Left hindlimb (tissue), 1 donor: Measurements from ENCODE around the gene SAPCD1.
A peak's percentile ranks its signal among the peaks of the same experiment; 100 is the strongest.

Experiments used
- DNase-seq: peaks from one replicate; pipeline ENCODE4 v3.0.0-alpha.2; 2018

Gene SAPCD1

DNA sequence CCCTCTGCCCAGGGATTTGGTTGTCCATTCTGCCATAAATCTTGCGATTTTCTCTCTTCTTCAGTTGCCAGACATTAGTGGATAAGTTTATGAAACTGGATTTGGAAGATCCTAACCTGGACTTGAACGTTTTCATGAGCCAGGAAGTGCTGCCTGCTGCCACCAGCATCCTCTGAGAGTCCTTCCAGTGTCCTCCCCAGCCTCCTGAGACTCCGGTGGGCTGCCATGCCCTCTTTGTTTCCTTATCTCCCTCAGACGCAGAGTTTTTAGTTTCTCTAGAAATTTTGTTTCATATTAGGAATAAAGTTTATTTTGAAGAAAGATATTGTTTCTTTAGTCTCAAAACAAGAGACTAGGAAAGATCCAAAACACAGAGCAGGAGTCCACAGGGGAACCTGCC is at the start of gene SAPCD1:
TSS of gene SAPCD1 (plus strand) at position 301 of the 400 bp plus-strand sequence. CDS start 399 bp downstream, outside the sequence.
- DNase-seq = no peak

DNA sequence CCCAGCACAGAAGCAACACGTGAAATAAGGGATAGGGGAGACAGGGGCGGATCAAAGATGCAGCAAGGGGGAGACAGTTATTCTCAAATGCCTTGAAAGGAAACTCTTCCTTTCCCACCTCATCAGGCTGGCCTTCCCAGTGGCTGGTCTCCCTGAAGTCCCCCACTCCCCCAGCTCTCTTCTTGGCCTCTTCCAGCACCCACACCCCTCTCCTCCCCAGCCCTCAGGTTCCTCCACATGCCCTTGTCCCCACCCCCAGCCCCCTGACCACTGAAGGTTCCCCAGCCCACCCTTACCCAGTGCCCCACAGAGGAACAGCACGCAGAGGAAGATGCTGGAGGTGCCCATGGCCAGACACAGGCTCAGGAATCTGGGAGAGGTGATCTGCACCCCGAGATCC is 49.0 kb upstream of the SAPCD1 start:
- DNase-seq = no peak

- no peak for DNase-seq
Observed at GRCh38 chr6:31713991-31714684, 48.3 kb upstream of the SAPCD1 start.

- DNase-seq = no peak
Observed at GRCh38 chr6:31715022-31715958, 47.2 kb upstream of the SAPCD1 start, which contains the start of gene LY6G6D. Gene LY6G6D, plus strand, starts transcription at chr6:31715348. Its CDS starts 8 bp downstream, at chr6:31715356.

GRCh38 chr6:31717499-31718222 is 44.8 kb upstream of the SAPCD1 start:
- no peak for DNase-seq

- DNase-seq = no peak
Observed at GRCh38 chr6:31718265-31718664, 44.2 kb upstream of the SAPCD1 start.

DNA sequence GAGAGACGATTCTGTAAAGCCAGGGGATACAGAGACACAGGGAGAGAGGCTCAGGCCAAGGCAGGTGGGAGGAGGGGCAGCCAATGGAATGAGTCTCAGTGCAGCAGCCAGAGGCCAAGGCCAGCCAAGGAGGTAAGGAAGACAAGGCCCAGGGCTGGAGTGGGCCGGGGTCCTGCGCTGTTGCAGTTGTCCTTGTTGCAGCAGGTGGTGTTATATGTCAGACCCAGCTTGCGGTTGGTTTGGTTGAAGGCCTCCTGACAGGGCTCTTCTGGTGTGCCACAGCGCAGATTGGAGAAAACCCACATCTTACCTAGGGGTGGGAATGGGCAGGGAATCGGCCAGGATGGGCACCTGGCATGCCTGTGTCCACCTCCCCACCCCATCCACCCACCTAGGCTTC is 43.5 kb upstream of the SAPCD1 start:
- DNase-seq = no peak

DNA sequence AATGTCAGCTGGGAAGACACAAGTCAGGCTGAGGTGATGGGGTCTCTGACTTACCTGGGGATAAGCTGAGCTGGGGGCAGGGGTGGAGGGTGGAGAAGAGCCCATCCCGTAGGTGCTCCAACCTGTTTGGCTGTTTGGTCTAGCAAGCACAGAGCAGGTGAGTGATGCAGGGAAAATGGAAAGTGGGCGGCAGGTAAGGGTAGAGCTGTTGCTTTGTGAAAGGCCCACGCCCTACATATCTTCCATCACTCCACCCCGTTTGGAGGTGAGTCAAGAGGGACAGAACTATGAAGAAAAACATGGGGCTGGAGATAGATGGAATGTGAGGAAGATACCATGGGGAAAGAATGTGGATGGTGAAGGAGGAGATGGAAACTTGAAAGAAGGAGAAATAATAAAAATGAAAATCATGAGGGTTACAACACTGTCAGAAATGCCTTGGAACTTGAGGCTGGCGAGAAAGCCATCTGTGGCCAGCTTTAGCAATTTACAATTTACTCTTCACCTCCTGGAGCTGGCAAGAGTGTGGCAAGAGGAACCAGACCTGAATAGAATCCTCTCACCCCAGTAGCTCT is 42.2 kb upstream of the SAPCD1 start:
- DNase-seq = no peak

- DNase-seq = no peak
Observed at GRCh38 chr6:31721351-31722020, 41.0 kb upstream of the SAPCD1 start, which contains the start of gene LY6G6C. Gene LY6G6C, minus strand, starts transcription at chr6:31721746. Its CDS starts 67 bp downstream, at chr6:31721679.

DNA sequence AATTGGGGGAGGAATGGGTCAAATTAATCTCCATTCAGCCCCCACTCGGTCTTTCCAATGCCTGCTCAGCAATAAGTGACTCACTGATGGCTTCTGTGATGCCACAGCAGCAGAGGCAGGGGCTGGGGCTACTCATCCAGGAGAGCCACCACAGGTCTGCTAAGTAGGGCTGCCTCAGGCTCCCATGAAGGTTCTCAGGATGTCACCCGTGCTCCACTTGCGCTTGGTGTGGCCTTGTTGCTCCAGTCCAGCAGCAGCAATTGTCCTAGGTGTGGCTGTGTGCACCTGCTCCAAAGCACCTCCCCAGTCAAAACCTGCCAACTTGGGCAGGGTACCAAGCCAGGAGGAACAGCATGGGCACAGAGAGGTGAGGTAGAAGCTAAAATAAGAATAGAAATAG is 40.3 kb upstream of the SAPCD1 start:
- no peak for DNase-seq

DNA sequence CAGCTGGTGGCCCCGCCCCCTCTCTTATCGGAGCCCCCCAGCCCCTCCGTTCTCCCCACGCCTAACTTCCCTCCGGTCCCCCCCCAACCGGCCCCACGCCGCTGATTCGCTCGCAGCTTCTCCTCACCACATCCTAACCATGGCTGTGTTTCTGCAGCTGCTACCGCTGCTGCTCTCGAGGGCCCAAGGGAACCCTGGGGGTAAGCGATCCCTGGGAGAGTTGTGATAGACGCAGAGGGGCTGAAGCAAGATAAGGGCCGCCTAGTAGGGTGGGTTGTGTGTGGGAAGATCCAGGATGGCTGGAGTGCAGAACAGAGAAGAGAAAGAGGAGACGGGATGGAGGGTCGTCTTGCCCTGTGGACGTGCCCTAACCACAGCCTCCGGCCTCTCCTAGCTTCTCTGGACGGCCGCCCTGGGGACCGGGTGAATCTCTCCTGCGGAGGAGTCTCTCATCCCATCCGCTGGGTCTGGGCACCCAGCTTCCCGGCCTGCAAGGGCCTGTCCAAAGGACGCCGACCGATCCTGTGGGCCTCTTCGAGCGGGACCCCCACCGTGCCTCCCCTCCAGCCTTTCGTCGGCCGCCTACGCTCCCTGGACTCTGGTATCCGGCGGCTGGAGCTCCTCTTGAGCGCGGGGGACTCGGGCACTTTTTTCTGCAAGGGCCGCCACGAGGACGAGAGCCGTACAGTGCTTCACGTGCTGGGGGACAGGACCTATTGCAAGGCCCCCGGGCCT is 39.0 kb upstream of the SAPCD1 start, which contains the start of gene MPIG6B:
TSS of gene MPIG6B (plus strand) at position 129 of the 735 bp plus-strand sequence. CDS start at position 140, 11 bp downstream.
- no peak for DNase-seq

- DNase-seq = no peak
Observed at GRCh38 chr6:31723980-31724691, 38.3 kb upstream of the SAPCD1 start.

DNA sequence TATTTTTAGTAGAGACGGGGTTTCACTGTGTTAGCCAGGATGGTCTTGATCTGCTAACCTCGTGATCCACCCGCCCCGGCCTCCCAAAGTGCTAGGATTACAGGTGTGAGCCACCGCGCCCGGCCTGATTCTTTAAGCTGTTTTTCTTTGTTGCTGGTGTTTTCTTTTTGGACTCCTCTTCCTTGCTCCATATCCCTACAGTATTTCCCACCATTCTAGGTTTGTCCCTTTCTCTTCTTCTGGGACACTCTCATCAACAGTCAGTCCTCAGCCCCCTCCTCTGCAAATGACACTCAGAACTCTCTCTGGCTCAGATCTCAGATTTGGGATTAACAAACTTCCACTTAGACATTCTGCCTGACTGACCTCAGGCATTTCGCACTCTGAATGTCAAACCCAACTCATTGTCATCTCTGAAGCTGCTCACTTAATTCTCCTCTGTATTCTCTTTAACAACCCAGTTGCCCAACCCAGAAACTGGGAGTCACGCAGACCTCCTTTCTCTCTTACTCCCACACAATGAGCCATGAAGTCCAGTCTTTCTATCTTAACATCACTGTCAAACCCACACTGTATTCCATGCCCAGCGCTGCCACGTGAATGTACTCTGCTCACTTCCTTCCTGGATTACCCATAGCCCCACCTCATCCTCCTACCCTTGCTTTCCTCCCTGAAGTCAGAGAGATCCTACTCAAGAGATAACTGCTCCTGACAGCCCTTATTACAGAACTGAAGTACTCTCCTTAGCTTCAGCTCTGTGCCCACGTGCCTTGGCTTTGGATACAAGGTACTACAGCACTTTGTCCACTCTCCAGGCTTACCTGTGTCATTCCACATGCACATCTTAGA is 36.7 kb upstream of the SAPCD1 start:
- no peak for DNase-seq

GRCh38 chr6:31727034-31727716 is 35.3 kb upstream of the SAPCD1 start:
- DNase-seq = no peak

GRCh38 chr6:31727717-31728671 is 34.5 kb upstream of the SAPCD1 start:
- DNase-seq = no peak

- no peak for DNase-seq
Observed at GRCh38 chr6:31728767-31729514, 33.5 kb upstream of the SAPCD1 start, which contains the start of gene DDAH2. Gene DDAH2, minus strand, starts transcription at chr6:31729299. Its CDS starts 138 bp downstream, at chr6:31729161.

DNA sequence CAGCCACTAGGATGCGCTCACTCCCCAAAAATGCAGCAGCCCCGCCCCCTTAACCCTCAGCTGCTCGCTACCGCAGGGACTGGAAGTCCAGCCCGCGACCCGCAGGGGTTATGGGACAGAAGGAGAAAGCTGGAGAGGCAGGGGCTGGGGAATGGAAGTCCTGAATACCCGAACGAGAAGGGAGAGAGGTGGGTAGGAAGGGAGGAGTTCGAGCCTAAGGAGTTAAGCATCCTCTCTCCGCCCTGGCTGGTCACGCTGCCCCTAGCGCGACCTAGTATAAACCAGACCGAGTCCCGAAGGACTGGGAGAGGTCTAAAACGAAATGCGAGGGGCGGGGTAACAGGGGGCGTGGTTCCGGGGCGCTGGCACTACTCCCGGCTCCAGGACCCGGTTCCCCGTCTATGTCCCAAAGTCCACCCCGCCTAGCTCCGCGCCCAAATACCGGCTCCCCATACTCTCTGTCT is 32.9 kb upstream of the SAPCD1 start:
- DNase-seq = peak; percentile 93
